Thyroid gland (tissue), 4 donors: ENCODE results near the gene NPNT. TPM values are rescaled to one million over a fixed set of nuclear protein-coding genes. Genes with fewer than 3 reads are reported as not detected.

Source experiments
- DNase-seq, 2 donors: peaks; one replicate each; pipeline ENCODE4 v3.0.0-alpha.2; 2019
- H3K27ac ChIP-seq, 3 donors: fragments of 200-600 bp; sonication (generic); 1 replicate in 2 of 3; 2 replicates in 1 of 3; pipeline ENCODE4 v1.5.1; 2016 to 2019; ENCODE audit warnings: mild to moderate bottlenecking in 1 of 3, moderate library complexity in 1 of 3
- H3K27me3 ChIP-seq: fragments of 200-600 bp; sonication (generic); one replicate; pipeline ENCODE4 v1.5.1; 2019
- H3K36me3 ChIP-seq, 2 donors: fragments of 200-600 bp; sonication (generic); one replicate each; pipeline ENCODE4 v1.5.1; 2016 to 2019
- H3K4me1 ChIP-seq, 2 donors: fragments of 200-600 bp; sonication (generic); one replicate each; pipeline ENCODE4 v1.5.1; 2017 to 2019
- H3K4me3 ChIP-seq, 3 donors: fragments of 200-600 bp; sonication (generic); replicated peaks in 1 of 3; 1 replicate in 2 of 3; 2 replicates in 1 of 3; pipeline ENCODE4 v1.5.1; 2016; ENCODE audit warnings: mild to moderate bottlenecking in 1 of 3
- H3K9me3 ChIP-seq: fragments of 200-600 bp; sonication (generic); one replicate; pipeline ENCODE4 v1.5.1; 2017
- POLR2A ChIP-seq, 2 donors: fragments of 450-650 bp; IDR thresholded peaks; one replicate each; pipeline ENCODE4 v1.6.1; 2017; ENCODE audit warnings: antibody characterized with exemption in 2 of 2, mild to moderate bottlenecking in 2 of 2, moderate library complexity in 1 of 2
- WGBS, 2 donors: methylation state at CpG; one replicate each; pipeline ENCODE4 v1.1.5; 2017; 5-methylcytosine and 5-hydroxymethylcytosine counted together
- intact Hi-C: fragments of 100-400 bp; cut with DNase I; formaldehyde crosslinking; loops from one replicate; pipeline ENCODE4 v1.15.1; 2023
- total RNA-seq, 4 donors: library from RNA; depleted of rRNA; stranded (reverse); fragments of >200 nt; gene quantifications; one replicate each; pipeline ENCODE4 v1.2.3, GENCODE V29; 2016
- TF ChIP-seq, protein P1 (sequence below), 6 experiments: fragments of 200-600 bp in 3 of 6; fragments of 450-650 bp in 3 of 6; sonication (generic) in 3 of 6; IDR thresholded peaks; one replicate each; pipeline ENCODE4 v1.5.1; 2016 to 2019; ENCODE audit warnings: antibody characterized with exemption in 6 of 6, mild to moderate bottlenecking in 2 of 6, inconsistent platforms in 1 of 6, moderate library complexity in 1 of 6

NPNT gene
- total RNA-seq, 4 donors from 2014 or later: 630 to 907 (median 817) TPM

GRCh38 chr4:106010761-106011160 lies 115.5 kb downstream of the NPNT start:
- no peaks in the 10 kb centered on the region for H3K9me3 ChIP-seq
- 92 to 98% methylated on average over 2 of the region's 2 CpGs for WGBS, 2 donors
- H3K36me3 ChIP-seq: no peaks in the 10 kb centered on the region
- no peak overlapping the region for H3K4me3 ChIP-seq
- no peak for DNase-seq
- H3K27ac ChIP-seq: no peak overlapping the region
- intact Hi-C loops: no loop called here
- no peaks in the 10 kb centered on the region for H3K27me3 ChIP-seq
- H3K4me1 ChIP-seq: no peaks in the 10 kb centered on the region
- TF ChIP-seq POLR2A (IDR thresholded peaks at IDR 0.05): no peak
- TF ChIP-seq, protein P1, sequence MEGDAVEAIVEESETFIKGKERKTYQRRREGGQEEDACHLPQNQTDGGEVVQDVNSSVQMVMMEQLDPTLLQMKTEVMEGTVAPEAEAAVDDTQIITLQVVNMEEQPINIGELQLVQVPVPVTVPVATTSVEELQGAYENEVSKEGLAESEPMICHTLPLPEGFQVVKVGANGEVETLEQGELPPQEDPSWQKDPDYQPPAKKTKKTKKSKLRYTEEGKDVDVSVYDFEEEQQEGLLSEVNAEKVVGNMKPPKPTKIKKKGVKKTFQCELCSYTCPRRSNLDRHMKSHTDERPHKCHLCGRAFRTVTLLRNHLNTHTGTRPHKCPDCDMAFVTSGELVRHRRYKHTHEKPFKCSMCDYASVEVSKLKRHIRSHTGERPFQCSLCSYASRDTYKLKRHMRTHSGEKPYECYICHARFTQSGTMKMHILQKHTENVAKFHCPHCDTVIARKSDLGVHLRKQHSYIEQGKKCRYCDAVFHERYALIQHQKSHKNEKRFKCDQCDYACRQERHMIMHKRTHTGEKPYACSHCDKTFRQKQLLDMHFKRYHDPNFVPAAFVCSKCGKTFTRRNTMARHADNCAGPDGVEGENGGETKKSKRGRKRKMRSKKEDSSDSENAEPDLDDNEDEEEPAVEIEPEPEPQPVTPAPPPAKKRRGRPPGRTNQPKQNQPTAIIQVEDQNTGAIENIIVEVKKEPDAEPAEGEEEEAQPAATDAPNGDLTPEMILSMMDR (IDR thresholded peaks at IDR 0.05): no peak

DNA sequence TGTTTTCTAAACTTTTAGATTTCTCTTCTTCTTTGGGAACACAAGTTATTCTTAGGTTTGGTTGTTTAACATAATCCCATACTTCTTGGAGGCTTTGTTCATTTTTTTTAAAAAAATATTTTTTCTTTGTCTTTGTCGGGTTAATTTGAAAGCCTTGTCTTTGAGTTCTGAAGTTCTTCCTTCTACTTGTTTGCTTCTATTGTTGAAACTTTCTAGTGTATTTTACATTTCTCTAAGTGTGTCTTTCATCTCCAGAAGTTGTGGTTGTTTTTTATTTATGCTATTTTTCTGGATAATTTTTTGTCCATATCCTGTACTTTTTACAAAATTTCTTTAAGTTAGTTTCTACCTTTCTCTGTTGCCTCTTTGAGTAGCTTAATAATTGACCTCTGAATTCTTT lies 116.1 kb downstream of the NPNT start:
- TF ChIP-seq, protein P1 (IDR thresholded peaks at IDR 0.05): no peak
- TF ChIP-seq POLR2A (IDR thresholded peaks at IDR 0.05): no peak
- H3K27me3 ChIP-seq: no peaks in the 10 kb centered on the region
- H3K4me1 ChIP-seq: no peaks in the 10 kb centered on the region
- H3K4me3 ChIP-seq: no peak overlapping the region
- H3K9me3 ChIP-seq: no peaks in the 10 kb centered on the region
- H3K36me3 ChIP-seq: no peaks in the 10 kb centered on the region
- WGBS, 2 donors: 96 to 100% methylated on average over 1 of the region's 1 CpG
- H3K27ac ChIP-seq: no peak overlapping the region
- no peak for DNase-seq
- intact Hi-C loops: no loop called here

GRCh38 chr4:106017975-106018374 lies 122.7 kb downstream of the NPNT start:
- intact Hi-C loops: no loop called here
- 79 to 89% methylated on average over 5 of the region's 5 CpGs for WGBS, 2 donors
- no peak for DNase-seq
- no peak overlapping the region for H3K4me3 ChIP-seq
- no peak overlapping the region for H3K27ac ChIP-seq
- TF ChIP-seq, protein P1 (IDR thresholded peaks at IDR 0.05): no peak
- TF ChIP-seq POLR2A (IDR thresholded peaks at IDR 0.05): no peak
- no peaks in the 10 kb centered on the region for H3K36me3 ChIP-seq
- H3K4me1 ChIP-seq: no peaks in the 10 kb centered on the region
- H3K27me3 ChIP-seq: no peaks in the 10 kb centered on the region
- H3K9me3 ChIP-seq: no peaks in the 10 kb centered on the region

- Histone ChIP-seq H3K27me3 (no peaks in the 10 kb centered on the region), H3K27ac (no peak overlapping the region), H3K36me3 (no peaks in the 10 kb centered on the region), H3K9me3 (no peaks in the 10 kb centered on the region), H3K4me3 (no peak overlapping the region), H3K4me1 (no peaks in the 10 kb centered on the region)
- no peak for DNase-seq
- TF ChIP-seq, protein P1 (IDR thresholded peaks at IDR 0.05): no peak
- no peak for TF ChIP-seq POLR2A (IDR thresholded peaks at IDR 0.05)
- intact Hi-C loops: no loop called here
Measured at GRCh38 chr4:106019771-106020170, 124.5 kb downstream of the NPNT start.

Other genes with a start within 250 kb of the NPNT start
- 10 to 100 TPM; 21.6 to 40.8 (median 32.2) TPM for gene INTS12, start 186.8 kb upstream of the NPNT start, total RNA-seq
- 10 to 100 TPM in 3 of 4 donors, 1 to 10 TPM in 1; 9.4 to 18.9 (median 15.2) TPM for gene GSTCD, start 186.7 kb upstream of the NPNT start, total RNA-seq